ENCODE data around the gene FGF22.
"Not testable (repeated sequence)": the region's sequence is repeated elsewhere in the genome, so short reads cannot be mapped to it uniquely, and the experiment has no call there.

The FGF22 gene

GRCh38 chr19:639253-640160 is at the start of gene FGF22:
Gene FGF22 (plus strand): TSS chr19:639879. CDS start chr19:639926, 47 bp downstream.
- DNase-seq = peak; percentile 91

DNA sequence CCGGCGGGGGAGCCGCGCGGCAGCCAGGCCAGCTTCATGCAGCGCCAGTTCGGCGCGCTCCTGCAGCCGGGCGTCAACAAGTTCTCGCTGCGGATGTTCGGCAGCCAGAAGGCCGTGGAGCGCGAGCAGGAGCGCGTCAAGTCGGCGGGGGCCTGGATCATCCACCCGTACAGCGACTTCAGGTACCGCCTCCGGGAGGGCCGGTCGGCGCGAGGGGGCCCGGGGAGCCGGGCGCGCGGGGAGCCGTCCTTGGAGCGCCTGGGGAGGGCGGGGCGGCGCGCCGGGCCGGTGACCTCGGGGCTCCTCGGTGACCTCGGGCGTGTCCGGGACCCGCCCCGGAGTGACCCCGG is 49.3 kb upstream of the FGF22 start:
- DNase-seq = no peak

DNA sequence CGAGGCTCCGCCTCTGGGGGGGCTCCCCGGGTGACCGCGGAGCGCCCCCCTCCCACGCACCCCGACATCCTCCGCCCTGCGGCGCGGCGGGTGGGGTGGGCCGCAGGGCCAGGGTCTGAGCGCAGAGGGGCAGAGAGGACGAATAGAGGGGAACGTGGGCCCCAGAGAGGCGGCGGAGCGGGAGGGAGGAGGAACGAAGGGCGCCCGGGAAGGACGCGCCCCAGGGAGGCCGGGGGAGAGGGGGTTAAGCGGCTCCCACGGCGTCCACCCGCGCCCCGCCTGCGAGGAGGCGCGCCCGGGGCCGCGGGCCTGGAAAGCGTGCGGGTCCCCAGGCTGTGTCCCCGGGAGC is 49.0 kb upstream of the FGF22 start:
- DNase-seq = no peak

GRCh38 chr19:591099-591958 is 48.4 kb upstream of the FGF22 start:
- DNase-seq = no peak

DNA sequence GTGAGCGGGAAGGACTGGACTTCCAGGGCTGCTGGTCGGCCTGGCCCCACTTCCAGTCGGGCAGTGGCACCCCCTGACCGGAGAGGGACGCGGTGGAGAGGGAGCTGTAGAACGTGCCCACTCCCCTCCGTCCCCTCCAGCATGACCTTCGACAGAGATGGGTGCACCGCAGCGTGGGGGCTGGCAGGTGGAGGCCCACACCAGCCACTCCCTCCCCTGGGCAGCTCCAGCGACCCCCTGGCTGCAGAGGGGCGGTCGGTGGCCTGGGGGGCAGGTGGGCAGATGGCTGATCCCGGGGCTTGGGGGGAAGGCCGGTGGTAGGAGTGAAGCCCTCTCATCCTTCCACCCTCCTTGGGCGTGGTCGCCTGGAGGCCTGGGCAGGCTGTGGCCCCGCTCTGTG is 47.6 kb upstream of the FGF22 start:
- no peak for DNase-seq

DNA sequence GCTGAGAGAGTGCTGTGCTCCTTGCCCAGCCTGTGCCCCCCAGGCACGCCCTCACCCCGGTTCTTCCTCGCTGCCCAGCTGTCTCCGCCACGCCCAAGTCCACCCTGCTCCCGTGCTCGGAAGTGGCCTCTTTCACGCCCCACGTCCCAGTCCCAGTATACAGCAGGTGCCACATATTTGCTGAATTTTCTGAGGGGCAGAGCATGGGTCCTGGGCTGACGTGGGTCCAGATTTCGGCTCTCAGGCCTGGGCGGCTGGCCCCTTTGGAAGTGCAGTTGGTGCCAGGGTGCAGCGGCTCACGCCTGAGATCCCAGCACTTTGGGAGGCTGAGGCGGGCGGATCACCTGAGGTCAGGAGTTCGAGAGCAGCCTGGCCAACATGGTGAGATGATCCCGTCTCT is 46.6 kb upstream of the FGF22 start:
- no peak for DNase-seq

DNA sequence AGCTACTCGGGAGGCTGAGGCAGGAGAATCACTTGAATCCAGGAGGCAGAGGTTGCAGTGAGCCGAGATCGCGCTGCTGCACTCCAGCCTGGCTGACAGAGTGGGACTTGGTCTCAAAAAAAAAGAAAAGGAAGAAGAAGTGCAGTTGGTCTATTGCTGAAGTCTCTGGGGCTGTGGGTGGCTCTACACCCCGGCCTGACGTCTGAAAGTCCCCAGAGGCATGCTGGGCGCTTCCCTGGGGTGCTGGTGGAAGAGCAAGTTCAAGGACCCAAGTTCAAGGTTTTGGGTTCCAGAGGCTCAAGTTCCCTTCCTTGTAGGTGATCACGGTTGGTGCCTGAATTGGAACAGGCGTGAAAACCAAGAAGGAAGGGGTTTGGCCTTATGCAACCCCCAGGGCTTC is 46.2 kb upstream of the FGF22 start:
- DNase-seq = no peak

DNA sequence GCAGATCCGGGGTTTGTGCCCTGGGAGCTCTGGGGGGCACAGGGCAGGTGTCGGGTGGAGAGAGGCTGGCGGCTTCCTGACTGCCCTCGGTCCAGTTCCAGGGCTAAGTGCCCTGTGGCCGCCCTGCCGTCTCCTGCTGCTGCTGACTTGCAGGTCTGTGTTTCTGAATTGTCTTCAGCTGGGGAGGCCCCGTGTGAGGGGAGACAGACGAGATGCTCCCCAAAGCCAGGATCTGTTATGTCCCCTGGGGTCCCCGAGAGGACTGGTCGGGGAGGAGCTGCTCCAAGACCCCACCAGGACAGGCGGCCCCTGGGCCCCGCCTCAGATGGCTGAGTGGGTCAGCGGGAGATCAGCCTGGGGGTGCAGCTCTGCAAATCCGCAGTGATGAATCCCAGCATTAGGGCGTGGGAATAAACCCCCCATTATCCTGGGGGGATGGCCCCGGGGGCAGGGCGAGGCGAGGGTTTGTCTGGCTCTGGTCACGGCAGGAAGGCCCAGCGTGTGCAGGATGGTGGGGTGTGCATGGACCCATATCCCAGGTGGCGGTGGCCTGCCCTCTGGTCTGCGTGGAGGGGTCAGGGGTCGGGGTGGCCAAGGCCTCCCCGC is 45.3 kb upstream of the FGF22 start:
- no peak for DNase-seq

- DNase-seq = no peak
Observed at GRCh38 chr19:595326-596262, 44.1 kb upstream of the FGF22 start.

- no peak for DNase-seq
Observed at GRCh38 chr19:596263-596655, 43.4 kb upstream of the FGF22 start.

GRCh38 chr19:597406-598315 is 42.0 kb upstream of the FGF22 start:
- no peak for DNase-seq

DNA sequence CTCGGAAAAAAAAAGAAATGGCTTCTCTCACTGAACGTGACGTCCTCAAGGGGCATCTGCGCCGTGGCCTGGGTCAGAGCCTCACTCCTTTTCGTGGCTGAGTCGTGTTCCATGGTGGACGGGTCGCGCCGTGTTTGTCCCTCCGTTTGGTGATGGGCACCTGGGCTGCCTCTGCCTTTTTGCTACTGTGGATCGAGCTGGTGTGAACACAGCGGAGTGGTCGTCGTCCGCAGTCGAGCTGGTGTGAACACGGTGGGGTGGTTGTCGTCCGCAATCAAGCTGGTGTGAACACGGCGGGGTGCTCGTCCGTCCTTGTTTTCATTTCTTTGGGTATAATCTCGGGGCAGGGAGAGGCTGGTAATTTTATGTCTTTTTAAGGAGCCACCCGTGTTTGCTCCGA is 38.4 kb upstream of the FGF22 start:
- no peak for DNase-seq

DNA sequence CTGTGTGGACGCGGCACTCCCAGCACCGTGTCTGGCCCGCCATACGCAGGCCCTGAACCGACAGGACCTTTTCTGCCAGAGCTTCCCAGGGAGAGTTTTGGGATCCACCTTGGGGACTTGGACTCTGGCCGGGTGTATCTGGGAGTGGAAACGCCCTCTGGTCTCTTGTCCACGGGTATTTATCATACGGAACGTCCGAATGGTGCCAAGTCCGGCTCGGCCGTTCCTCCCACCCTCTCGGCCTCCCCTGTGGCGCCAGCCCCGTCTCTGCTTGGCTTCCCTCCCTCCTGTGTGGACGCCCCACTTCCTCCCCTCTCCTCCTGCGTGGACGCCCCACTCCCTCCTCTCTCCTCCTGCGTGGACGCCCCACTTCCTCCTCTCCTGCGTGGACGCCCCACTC is 37.9 kb upstream of the FGF22 start:
- DNase-seq = no peak

DNA sequence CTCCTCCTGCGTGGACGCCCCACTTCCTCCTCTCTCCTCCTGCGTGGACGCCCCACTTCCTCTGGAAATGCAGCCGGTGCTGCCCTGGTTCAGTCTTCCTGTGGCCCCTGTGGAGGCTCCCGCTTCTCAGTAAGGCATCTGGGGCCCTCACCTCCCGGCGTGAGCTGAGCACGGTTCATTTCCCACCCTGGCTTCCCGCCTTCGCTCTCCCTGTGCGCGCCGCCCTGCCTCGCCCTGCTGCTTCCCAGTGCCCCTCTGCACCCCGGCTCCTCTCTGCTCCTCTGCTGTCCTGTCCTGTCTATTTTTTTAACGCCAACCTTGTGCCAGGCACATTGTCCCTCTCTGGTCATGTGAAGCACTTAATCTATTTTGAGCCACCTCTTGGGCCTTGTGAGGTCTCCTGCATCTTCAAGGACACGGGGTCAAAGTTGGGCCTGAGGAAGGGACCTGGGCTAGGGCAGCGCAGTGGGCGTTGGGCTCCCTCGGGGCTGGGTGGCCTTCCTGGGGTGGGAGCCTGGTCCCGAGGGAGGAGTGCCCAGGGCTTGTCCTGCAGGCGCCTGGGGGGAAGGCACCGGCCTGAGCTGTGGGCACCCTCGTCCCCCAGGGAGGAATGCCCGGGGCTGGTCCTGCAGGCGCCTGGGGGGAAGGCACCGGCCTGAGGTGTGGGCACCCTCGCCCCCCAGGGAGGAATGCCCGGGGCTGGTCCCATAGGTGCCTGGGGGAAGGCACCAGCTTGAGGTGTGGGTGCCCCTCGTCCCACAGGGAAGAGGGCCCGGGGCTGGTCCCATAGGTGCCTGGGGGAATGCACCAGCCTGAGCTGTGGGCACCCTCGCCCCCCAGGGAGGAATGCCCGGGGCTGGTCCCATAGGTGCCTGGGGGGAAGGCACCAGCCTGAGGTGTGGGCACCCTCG is 37.0 kb upstream of the FGF22 start:
- no peak for DNase-seq

GRCh38 chr19:603302-603639 is 36.4 kb upstream of the FGF22 start:
- not testable (repeated sequence) for DNase-seq

DNA sequence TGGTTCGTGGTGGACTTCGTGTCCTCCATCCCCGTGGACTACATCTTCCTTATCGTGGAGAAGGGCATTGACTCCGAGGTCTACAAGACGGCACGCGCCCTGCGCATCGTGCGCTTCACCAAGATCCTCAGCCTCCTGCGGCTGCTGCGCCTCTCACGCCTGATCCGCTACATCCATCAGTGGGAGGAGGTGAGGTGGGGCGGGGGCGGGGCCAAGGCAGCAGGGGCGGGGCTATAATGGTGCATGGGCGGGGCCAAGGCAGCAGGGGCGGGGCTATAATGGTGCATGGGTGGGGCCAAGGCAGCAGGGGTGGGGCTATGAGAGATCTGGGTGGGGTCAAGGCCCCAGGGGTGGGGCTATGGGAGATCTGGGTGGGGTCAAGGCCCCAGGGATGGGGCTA is 35.9 kb upstream of the FGF22 start:
- DNase-seq = not testable (repeated sequence)

- DNase-seq = peak; percentile 25
Observed at GRCh38 chr19:604355-604754, 35.3 kb upstream of the FGF22 start.

GRCh38 chr19:605061-605971 is 34.4 kb upstream of the FGF22 start:
- DNase-seq = not testable (repeated sequence)

All from inflammatory macrophage treated with lipopolysaccharide for 4 hours (primary cell).